Measurements from ENCODE around the gene TBX20. TPM values are rescaled to one million over a fixed set of nuclear protein-coding genes. Genes with fewer than 3 reads are reported as not detected.

TBX20 gene
- total RNA-seq, 2 donors from 2014 or later: 0.35 to 3.4 TPM

DNA sequence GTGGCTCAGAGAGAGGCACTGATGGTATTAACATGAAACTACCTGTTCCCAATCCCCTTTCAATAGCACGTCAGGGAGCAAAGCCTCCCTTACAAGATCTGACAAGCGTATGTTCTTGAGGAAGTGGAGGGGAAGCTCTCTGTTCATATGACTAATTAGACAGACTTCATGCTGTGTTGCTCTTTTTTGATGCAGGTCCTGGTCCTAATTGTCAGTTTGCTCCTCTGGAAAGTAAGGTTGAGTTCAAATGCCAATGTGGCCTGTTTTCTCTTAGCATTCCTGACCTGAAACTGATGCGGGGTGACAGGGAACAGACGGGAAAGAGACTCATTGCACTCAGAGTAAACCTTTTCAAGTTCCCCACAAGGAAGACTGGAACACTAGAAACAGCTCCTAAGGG lies 27.0 kb upstream of the TBX20 start:
- Histone ChIP-seq H3K9me3 (no peaks in the 10 kb centered on the region), H3K4me1 (ENCODE audit: control insufficient read depth in 1 of 2, low read depth in 2 of 2) (no peaks in the 10 kb centered on the region), H3K27me3 (replicated peaks; ENCODE audit: insufficient read depth) (no peaks in the 10 kb centered on the region), H3K4me3 (no peak overlapping the region), H3K36me3 (no peaks in the 10 kb centered on the region), H3K27ac (no peak overlapping the region)
- TF ChIP-seq CTCF (IDR thresholded peaks at IDR 0.05): no peak
- ATAC-seq (ENCODE audit: insufficient number of reproducible peaks, low FRiP score, low read depth): no peak
- DNase-seq (ENCODE audit: low spot score): no peak

DNA sequence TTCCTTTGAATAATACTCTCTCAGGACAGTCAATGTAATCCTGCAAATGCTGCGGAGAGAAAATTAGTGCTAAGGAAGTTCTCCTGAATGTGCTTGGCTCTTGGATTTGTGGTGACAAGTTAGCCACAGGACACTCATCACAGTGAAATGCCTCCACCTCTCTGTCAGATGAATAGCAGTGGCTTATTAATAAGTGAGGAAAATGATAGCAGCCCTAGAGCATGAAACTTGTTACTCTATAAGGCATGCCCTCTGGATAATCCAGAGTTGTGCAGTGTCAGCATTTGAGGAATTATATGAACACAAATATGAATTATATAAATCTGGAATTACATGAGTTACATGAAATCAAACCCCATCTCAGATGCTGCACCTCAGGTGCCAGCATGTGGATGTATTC lies 23.5 kb upstream of the TBX20 start:
- Histone ChIP-seq H3K27ac (no peak overlapping the region), H3K9me3 (no peaks in the 10 kb centered on the region), H3K36me3 (no peaks in the 10 kb centered on the region), H3K27me3 (replicated peaks; ENCODE audit: insufficient read depth) (no peaks in the 10 kb centered on the region), H3K4me3 (no peak overlapping the region), H3K4me1 (ENCODE audit: control insufficient read depth in 1 of 2, low read depth in 2 of 2) (no peaks in the 10 kb centered on the region)
- no peak for ATAC-seq (ENCODE audit: insufficient number of reproducible peaks, low FRiP score, low read depth)
- no peak for DNase-seq (ENCODE audit: low spot score)
- TF ChIP-seq CTCF (IDR thresholded peaks at IDR 0.05): no peak

DNA sequence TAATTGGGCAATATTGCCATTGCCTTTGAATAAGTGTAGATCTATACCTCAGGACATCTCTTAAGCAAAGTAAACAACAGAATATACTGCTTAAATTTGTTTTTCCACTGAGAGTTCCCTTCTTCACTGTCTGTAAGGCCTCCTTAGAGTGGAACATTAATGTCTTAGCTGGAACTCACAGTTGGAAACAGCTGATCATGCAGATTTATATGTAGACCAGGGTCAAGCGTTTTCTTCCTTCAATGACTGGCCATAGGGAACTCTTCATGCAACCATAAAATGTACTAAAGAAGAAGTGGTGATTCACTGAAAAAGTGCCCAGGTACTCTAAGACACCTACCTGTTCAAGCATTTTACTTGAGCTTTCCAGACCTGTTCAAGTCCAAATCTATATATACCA lies 18.3 kb upstream of the TBX20 start:
- H3K36me3 ChIP-seq: no peaks in the 10 kb centered on the region
- no peak for DNase-seq (ENCODE audit: low spot score)
- no peak for TF ChIP-seq CTCF (IDR thresholded peaks at IDR 0.05)
- H3K9me3 ChIP-seq: no peaks in the 10 kb centered on the region
- no peak overlapping the region for H3K27ac ChIP-seq
- H3K4me3 ChIP-seq: no peak overlapping the region
- no peaks in the 10 kb centered on the region for H3K4me1 ChIP-seq (ENCODE audit: control insufficient read depth in 1 of 2, low read depth in 2 of 2)
- ATAC-seq (ENCODE audit: insufficient number of reproducible peaks, low FRiP score, low read depth): no peak
- no peaks in the 10 kb centered on the region for H3K27me3 ChIP-seq (replicated peaks; ENCODE audit: insufficient read depth)

GRCh38 chr7:35268953-35269352 lies 15.1 kb upstream of the TBX20 start:
- Histone ChIP-seq H3K27ac (no peak overlapping the region), H3K27me3 (replicated peaks; ENCODE audit: insufficient read depth) (no peaks in the 10 kb centered on the region), H3K36me3 (no peaks in the 10 kb centered on the region), H3K4me3 (no peak overlapping the region), H3K4me1 (ENCODE audit: control insufficient read depth in 1 of 2, low read depth in 2 of 2) (no peaks in the 10 kb centered on the region), H3K9me3 (no peaks in the 10 kb centered on the region)
- no peak for ATAC-seq (ENCODE audit: insufficient number of reproducible peaks, low FRiP score, low read depth)
- TF ChIP-seq CTCF (IDR thresholded peaks at IDR 0.05): no peak
- DNase-seq (ENCODE audit: low spot score): no peak

- H3K27me3 ChIP-seq (replicated peaks; ENCODE audit: insufficient read depth): no peaks in the 10 kb centered on the region
- no peaks in the 10 kb centered on the region for H3K4me1 ChIP-seq (ENCODE audit: control insufficient read depth in 1 of 2, low read depth in 2 of 2)
- no peak overlapping the region for H3K4me3 ChIP-seq
- no peak for ATAC-seq (ENCODE audit: insufficient number of reproducible peaks, low FRiP score, low read depth)
- TF ChIP-seq CTCF (IDR thresholded peaks at IDR 0.05): no peak
- no peaks in the 10 kb centered on the region for H3K9me3 ChIP-seq
- no peak for DNase-seq (ENCODE audit: low spot score)
- no peak overlapping the region for H3K27ac ChIP-seq
- no peaks in the 10 kb centered on the region for H3K36me3 ChIP-seq
Measured at GRCh38 chr7:35267411-35267810, 13.5 kb upstream of the TBX20 start.
